ENCODE measurements around the gene HS2ST1.

GRCh38 chr1:86976664-86977063 is 62.2 kb downstream of the HS2ST1 start:
- TF ChIP-seq CTCF (IDR thresholded peaks at IDR 0.05; ENCODE audit: low read depth, low read length) (no peak), MAX (IDR thresholded peaks at IDR 0.05; ENCODE audit: low read depth, low read length) (no peak), POLR2A (IDR thresholded peaks at IDR 0.05; ENCODE audit: extremely low read depth, insufficient read length) (no peak)

Data from NB4 (cell line).